ENCODE measurements around the gene REPS2. TPM values are rescaled to one million over a fixed set of nuclear protein-coding genes. Genes with fewer than 3 reads are reported as not detected.

REPS2 gene
- total RNA-seq, 4 donors from 2014 or later: 4.0 to 12.6 (median 5.0) TPM

DNA sequence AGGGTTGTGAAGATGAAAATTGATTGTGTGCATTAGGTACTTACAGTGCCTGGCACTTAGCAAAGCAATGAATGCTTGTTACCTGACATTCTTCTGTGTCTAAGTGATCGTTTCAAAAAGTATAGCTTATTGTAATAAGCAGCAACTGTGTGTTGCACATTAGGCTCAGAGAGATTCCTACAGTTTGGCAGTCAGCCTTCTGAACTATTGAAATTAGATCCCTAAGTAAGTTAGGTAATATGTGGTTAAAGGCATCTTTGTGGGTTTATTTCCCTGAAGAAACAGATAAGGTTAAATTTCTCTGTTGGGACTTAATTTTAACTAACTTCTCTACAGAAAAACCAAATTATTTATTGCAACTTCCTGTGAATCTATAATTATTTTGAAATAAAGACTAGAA lies 93.4 kb downstream of the REPS2 start:
- ATAC-seq (ENCODE audit: low FRiP score) (no peak), DNase-seq (ENCODE audit: low spot score) (no peak)
- TF ChIP-seq, protein P1, sequence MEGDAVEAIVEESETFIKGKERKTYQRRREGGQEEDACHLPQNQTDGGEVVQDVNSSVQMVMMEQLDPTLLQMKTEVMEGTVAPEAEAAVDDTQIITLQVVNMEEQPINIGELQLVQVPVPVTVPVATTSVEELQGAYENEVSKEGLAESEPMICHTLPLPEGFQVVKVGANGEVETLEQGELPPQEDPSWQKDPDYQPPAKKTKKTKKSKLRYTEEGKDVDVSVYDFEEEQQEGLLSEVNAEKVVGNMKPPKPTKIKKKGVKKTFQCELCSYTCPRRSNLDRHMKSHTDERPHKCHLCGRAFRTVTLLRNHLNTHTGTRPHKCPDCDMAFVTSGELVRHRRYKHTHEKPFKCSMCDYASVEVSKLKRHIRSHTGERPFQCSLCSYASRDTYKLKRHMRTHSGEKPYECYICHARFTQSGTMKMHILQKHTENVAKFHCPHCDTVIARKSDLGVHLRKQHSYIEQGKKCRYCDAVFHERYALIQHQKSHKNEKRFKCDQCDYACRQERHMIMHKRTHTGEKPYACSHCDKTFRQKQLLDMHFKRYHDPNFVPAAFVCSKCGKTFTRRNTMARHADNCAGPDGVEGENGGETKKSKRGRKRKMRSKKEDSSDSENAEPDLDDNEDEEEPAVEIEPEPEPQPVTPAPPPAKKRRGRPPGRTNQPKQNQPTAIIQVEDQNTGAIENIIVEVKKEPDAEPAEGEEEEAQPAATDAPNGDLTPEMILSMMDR (IDR thresholded peaks at IDR 0.05): no peak

- DNase-seq (ENCODE audit: low spot score) (no peak), ATAC-seq (ENCODE audit: low FRiP score) (no peak)
- TF ChIP-seq, protein P1 (IDR thresholded peaks at IDR 0.05): no peak
Measured at GRCh38 chrX:17040711-17041110, 94.3 kb downstream of the REPS2 start.

DNA sequence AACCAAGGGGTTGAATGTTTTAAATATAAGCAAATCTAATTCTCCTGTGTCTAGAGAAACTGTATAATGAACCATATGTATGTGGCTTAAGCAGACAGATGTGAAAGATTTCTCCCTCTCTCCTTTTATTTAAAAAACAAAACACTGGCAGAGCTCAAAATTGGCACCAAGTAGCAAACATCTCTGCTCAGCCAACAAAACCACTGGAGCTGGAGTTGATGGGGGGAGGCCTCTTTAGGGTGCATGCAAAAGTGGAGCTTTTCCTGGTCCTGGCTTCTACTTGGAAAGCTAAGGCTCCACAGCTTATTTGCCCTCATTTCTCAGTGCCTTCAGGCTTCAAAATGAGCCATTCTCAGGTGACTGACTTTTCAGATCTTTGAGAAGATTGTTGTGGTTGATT lies 95.6 kb downstream of the REPS2 start:
- TF ChIP-seq, protein P1 (IDR thresholded peaks at IDR 0.05): no peak
- ATAC-seq (ENCODE audit: low FRiP score): no peak
- DNase-seq (ENCODE audit: low spot score): no peak

DNA sequence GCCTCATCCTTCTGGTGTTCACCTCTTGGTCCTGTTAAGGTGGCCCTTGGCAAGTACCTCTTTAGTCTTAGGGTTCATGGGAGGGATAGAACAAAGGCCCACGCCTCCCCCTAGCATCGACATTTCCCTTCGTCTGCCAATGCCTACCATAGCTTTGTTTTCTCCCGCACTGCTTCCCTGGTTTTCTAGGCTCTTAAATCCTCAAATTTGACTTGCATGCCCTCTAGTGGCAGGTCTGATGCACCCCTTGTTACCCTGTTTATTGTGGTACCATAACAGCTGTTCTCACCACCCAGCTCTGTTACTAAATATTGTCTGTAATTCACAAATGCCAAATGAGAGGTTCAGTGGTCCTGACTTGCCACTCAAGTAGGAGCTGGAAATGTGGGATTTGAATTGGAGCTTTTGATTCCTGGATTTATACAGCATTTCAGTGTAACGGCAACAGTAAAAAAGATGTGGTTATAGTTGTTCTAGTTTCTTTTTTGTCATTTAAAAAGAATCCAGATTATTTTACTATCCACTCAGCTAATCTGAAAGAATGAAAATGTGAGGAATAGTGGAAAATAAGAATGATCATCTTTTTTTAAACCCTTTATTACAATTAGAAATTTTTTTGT lies 100.1 kb downstream of the REPS2 start:
- ATAC-seq (ENCODE audit: low FRiP score) (no peak), DNase-seq (ENCODE audit: low spot score) (no peak)
- TF ChIP-seq, protein P1 (IDR thresholded peaks at IDR 0.05): peak in 1 of 3 donors; percentile 8

GRCh38 chrX:17047224-17047623 lies 100.8 kb downstream of the REPS2 start:
- TF ChIP-seq, protein P1 (IDR thresholded peaks at IDR 0.05): no peak
- DNase-seq (ENCODE audit: low spot score): no peak
- ATAC-seq (ENCODE audit: low FRiP score): no peak

GRCh38 chrX:17052210-17052609 lies 105.8 kb downstream of the REPS2 start:
- TF ChIP-seq, protein P1 (IDR thresholded peaks at IDR 0.05): no peak
- no peak for ATAC-seq (ENCODE audit: low FRiP score)
- no peak for DNase-seq (ENCODE audit: low spot score)

DNA sequence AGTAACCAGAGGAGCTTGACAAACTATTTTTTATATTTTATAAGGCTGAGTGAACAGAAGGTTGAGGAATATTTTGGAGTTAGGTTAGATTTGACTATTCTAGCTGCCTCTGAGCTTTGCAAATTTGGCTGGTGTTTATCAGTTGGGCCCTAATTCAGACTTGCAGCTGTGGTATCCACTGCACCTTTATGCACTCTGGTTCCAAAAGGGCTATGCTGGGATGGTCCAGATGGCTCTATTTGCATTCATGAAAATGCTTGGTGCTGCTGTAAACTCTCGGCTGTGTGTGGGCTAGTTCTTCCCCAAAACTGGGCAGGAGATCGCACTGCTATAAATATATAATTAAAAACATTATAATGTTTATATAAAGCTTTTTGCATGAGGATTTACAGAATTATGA lies 106.3 kb downstream of the REPS2 start:
- ATAC-seq (ENCODE audit: low FRiP score) (no peak), DNase-seq (ENCODE audit: low spot score) (no peak)
- TF ChIP-seq, protein P1 (IDR thresholded peaks at IDR 0.05): no peak
